Measurements from ENCODE around the gene LRRC4C.

DNA sequence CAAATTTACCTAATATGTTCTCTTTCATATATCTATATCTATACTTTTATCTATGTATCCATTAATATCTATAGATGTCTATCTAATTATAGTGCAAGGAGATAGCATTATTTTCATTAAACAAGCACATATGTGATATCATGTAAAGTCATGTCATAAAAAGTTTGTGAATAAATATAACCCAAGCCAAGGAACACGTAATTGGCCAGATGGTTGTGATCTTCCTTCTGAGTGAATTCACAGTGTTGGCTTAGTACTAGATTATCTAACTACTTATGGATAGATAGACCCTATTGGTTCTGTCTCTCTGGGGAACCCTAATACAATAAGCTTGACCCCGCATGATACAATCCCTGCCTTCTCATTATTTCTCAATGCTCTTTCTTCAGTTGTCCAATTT is 484.4 kb downstream of the LRRC4C start:
- TF ChIP-seq EP300 (IDR thresholded peaks at IDR 0.05; ENCODE audit: borderline replicate concordance in 1 of 2, control insufficient read depth in 1 of 2, low read depth in 2 of 2, low read length in 2 of 2) (no peak), JUNB (IDR thresholded peaks at IDR 0.05) (no peak), POLR2AphosphoS5 (IDR thresholded peaks at IDR 0.05; ENCODE audit: low read length) (no peak), FOS (IDR thresholded peaks at IDR 0.05; ENCODE audit: borderline replicate concordance, extremely low read depth, insufficient read length) (no peak), SIN3A (IDR thresholded peaks at IDR 0.05; ENCODE audit: low read depth, low read length) (no peak), NRF1 (conservative IDR thresholded peaks at IDR 0.05; ENCODE audit: low read depth, low read length) (no peak), POLR2A (IDR thresholded peaks at IDR 0.05; ENCODE audit: low read depth, low read length) (no peak)
- TF ChIP-seq, protein P1, sequence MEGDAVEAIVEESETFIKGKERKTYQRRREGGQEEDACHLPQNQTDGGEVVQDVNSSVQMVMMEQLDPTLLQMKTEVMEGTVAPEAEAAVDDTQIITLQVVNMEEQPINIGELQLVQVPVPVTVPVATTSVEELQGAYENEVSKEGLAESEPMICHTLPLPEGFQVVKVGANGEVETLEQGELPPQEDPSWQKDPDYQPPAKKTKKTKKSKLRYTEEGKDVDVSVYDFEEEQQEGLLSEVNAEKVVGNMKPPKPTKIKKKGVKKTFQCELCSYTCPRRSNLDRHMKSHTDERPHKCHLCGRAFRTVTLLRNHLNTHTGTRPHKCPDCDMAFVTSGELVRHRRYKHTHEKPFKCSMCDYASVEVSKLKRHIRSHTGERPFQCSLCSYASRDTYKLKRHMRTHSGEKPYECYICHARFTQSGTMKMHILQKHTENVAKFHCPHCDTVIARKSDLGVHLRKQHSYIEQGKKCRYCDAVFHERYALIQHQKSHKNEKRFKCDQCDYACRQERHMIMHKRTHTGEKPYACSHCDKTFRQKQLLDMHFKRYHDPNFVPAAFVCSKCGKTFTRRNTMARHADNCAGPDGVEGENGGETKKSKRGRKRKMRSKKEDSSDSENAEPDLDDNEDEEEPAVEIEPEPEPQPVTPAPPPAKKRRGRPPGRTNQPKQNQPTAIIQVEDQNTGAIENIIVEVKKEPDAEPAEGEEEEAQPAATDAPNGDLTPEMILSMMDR (IDR thresholded peaks at IDR 0.05 in 2 of 3, conservative IDR thresholded peaks at IDR 0.05 in 1 of 3; ENCODE audit: control insufficient read depth in 2 of 3, extremely low read depth in 1 of 3, insufficient read depth in 1 of 3, low read depth in 3 of 3, low read length in 3 of 3) = no peak
- TF ChIP-seq, protein P2, sequence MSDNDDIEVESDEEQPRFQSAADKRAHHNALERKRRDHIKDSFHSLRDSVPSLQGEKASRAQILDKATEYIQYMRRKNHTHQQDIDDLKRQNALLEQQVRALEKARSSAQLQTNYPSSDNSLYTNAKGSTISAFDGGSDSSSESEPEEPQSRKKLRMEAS (IDR thresholded peaks at IDR 0.05; ENCODE audit: low read depth, low read length) = no peak
- TF ChIP-seq, protein P3, sequence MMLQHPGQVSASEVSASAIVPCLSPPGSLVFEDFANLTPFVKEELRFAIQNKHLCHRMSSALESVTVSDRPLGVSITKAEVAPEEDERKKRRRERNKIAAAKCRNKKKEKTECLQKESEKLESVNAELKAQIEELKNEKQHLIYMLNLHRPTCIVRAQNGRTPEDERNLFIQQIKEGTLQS (IDR thresholded peaks at IDR 0.05; ENCODE audit: borderline replicate concordance, extremely low read depth, low read depth, low read length) = no peak
